Progenitor cell of endocrine pancreas (in vitro differentiated cells): ENCODE results near the gene ELF4. TPM values are rescaled to one million over a fixed set of nuclear protein-coding genes. Genes with fewer than 3 reads are reported as not detected.

Experiments
- DNase-seq: peaks from one replicate; pipeline ENCODE4 v3.0.0; 2021; ENCODE audit warnings: low spot score; ENCODE audit not compliant: unreplicated experiment
- H3K27ac Mint-ChIP-seq: 2 replicates; pipeline ENCODE4 v1.8.0; 2021; ENCODE audit warnings: mild to moderate bottlenecking, moderate library complexity, mixed read lengths
- H3K27me3 Mint-ChIP-seq: 2 replicates; pipeline ENCODE4 v1.8.0; 2021; ENCODE audit warnings: mixed read lengths
- H3K36me3 Mint-ChIP-seq: 2 replicates; pipeline ENCODE4 v1.8.0; 2022; ENCODE audit warnings: mixed read lengths; ENCODE audit not compliant: insufficient read depth
- H3K4me1 Mint-ChIP-seq: 2 replicates; pipeline ENCODE4 v1.8.0; 2021; ENCODE audit warnings: low read depth, mixed read lengths
- H3K4me3 Mint-ChIP-seq: 2 replicates; pipeline ENCODE4 v1.8.0; 2021; ENCODE audit warnings: low read depth, mild to moderate bottlenecking, moderate library complexity, mixed read lengths
- H3K9me3 Mint-ChIP-seq: 2 replicates; pipeline ENCODE4 v1.8.0; 2021; ENCODE audit warnings: low read depth, mixed read lengths
- CTCF ChIP-seq: fragments of 200-600 bp; sonication (generic); IDR thresholded peaks from one replicate; pipeline ENCODE4 v1.5.0; 2021; ENCODE audit warnings: antibody characterized with exemption, mild to moderate bottlenecking; ENCODE audit not compliant: unreplicated experiment
- long read RNA-seq: library from polyadenylated mRNA; unstranded; transcript quantifications from one replicate; pipeline ENCODE4 v2.0.0, GENCODE V29; 2020
- total RNA-seq: library from RNA; stranded (reverse); gene quantifications from 2 replicates; pipeline ENCODE4 v1.2.1, GENCODE V29; 2021

The ELF4 gene
- 4.8 and 6.2 TPM in 2 replicates for total RNA-seq
- long read RNA-seq, partial matches to known transcripts: 0 of 1 reads
- long read RNA-seq, other reads (novel, unspliced or antisense): 1 of 1 reads

GRCh38 chrX:130110379-130111219 lies at the start of gene ELF4:
ELF4 (minus strand) TSS chrX:130110497; CDS start chrX:130081330, 29,167 bp downstream.
- no peaks in the 10 kb centered on the region for H3K36me3 Mint-ChIP-seq
- TF ChIP-seq CTCF: no peak
- peak within 1 kb of the TSS; percentile 26 for H3K27ac Mint-ChIP-seq
- DNase-seq: no peak
- H3K4me1 Mint-ChIP-seq: peaks cover 13% of the 10 kb centered on the region
- H3K27me3 Mint-ChIP-seq: peaks cover 23% of the 10 kb centered on the region
- peak within 1 kb of the TSS; percentile 64 for H3K4me3 Mint-ChIP-seq
- no peaks in the 10 kb centered on the region for H3K9me3 Mint-ChIP-seq

- no peak overlapping the region for H3K27ac Mint-ChIP-seq
- DNase-seq: no peak
- H3K36me3 Mint-ChIP-seq: peaks cover 3% of the 10 kb centered on the region
- TF ChIP-seq CTCF: no peak
- peaks cover 3% of the 10 kb centered on the region for H3K9me3 Mint-ChIP-seq
- no peak overlapping the region for H3K4me3 Mint-ChIP-seq
- H3K4me1 Mint-ChIP-seq: peaks cover 9% of the 10 kb centered on the region
- no peaks in the 10 kb centered on the region for H3K27me3 Mint-ChIP-seq
Measured at GRCh38 chrX:130159776-130160175, 49.5 kb upstream of the ELF4 start.

DNA sequence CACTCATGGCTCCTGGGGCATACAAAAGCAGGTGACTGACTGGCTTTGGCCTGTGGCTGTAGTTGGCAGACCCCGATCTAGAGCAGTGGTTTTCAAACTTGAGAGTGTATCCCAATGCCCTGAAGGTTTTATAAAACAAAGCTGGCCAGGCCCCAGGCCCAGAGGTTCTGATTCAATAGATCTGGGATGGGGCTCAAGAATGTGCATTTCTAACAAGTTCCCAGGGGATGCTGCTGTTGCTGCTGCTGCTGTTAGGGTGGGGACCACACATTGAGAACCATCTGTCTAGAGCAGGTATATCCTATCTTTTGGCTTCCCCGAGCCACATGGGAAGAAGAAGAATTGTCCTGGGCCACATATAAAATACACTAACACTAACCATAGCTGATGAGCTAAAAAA lies 48.0 kb upstream of the ELF4 start:
- TF ChIP-seq CTCF: no peak
- H3K9me3 Mint-ChIP-seq: peaks cover 3% of the 10 kb centered on the region

GRCh38 chrX:130155564-130155963 lies 45.3 kb upstream of the ELF4 start:
- Mint-ChIP-seq H3K4me1 (peaks cover 5% of the 10 kb centered on the region), H3K36me3 (peaks cover 2% of the 10 kb centered on the region), H3K9me3 (peaks cover 3% of the 10 kb centered on the region), H3K27me3 (no peaks in the 10 kb centered on the region), H3K4me3 (no peak overlapping the region), H3K27ac (no peak overlapping the region)
- no peak for TF ChIP-seq CTCF
- DNase-seq: no peak

More for the DNA sequence above, 48.0 kb upstream of the ELF4 start:
- no peak for DNase-seq
- Mint-ChIP-seq H3K4me1 (peaks cover 5% of the 10 kb centered on the region), H3K36me3 (peaks cover 4% of the 10 kb centered on the region), H3K27ac (no peak overlapping the region), H3K4me3 (no peak overlapping the region), H3K27me3 (no peaks in the 10 kb centered on the region)

DNA sequence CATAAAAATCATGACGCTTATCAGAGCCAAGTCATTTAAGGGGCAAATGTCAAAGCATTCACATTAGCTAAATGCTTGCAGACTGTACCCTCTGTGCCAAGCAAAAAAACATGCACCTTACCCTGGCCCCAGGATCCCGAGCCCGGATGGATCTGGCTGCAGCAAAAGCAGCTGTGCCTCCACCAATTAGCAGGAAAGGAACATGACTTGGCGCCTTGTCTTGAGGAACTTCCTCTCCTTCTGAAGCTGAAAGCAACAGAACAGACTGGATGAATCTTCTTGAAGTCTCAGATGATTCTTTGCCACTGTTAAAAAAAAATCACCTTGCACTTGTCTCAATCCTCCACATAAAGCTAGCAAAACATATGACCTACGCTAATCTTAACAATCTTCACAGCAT lies 37.3 kb upstream of the ELF4 start:
- Mint-ChIP-seq H3K4me1 (no peaks in the 10 kb centered on the region), H3K27me3 (no peaks in the 10 kb centered on the region), H3K36me3 (peaks cover 21% of the 10 kb centered on the region), H3K4me3 (no peak overlapping the region), H3K27ac (no peak overlapping the region), H3K9me3 (peaks cover 11% of the 10 kb centered on the region)
- no peak for DNase-seq
- no peak for TF ChIP-seq CTCF
